Caco-2 (cell line): ENCODE measurements around the gene SEMA3A. TPM values are rescaled to one million over a fixed set of nuclear protein-coding genes. Genes with fewer than 3 reads are reported as not detected.

Source experiments
- BruUV-seq: library from RNA; stranded (reverse); fragments of 400-500 nt; replicated peaks from 2 replicates; lab custom pipeline; 2021; lab: Mats Ljungman, UMichigan
- CTCF ChIA-PET: fragments of 300-600 bp; sonication (Branson Sonifier 250); formaldehyde crosslinking; loops from one replicate; lab custom pipeline; 2022; ENCODE audit warnings: antibody characterized with exemption; lab: Charles Lee
- POLR2A ChIA-PET: fragments of 300-600 bp; sonication (Branson Sonifier 250); formaldehyde crosslinking; loops from one replicate; lab custom pipeline; 2022; ENCODE audit warnings: antibody characterized with exemption; lab: Charles Lee
- DNase-seq, 2 experiments: peaks; one replicate each; pipeline versions ENCODE4 v3.0.0 to v3.0.0-alpha.2; 2020 to 2022
- H3K27me3 ChIP-seq: replicated peaks from 2 replicates; pipeline ENCODE4 v1.6.0; 2011; ENCODE audit warnings: low read length; ENCODE audit not compliant: control insufficient read depth, insufficient read depth
- H3K36me3 ChIP-seq: 2 replicates; pipeline ENCODE4 v1.5.1; 2011; ENCODE audit warnings: low read length; ENCODE audit not compliant: control insufficient read depth, insufficient read depth
- H3K4me1 ChIP-seq: fragments of 250-450 bp; sonication (Bioruptor Pico); 2 replicates; pipeline ENCODE4 v1.5.1; 2020; ENCODE audit warnings: mild to moderate bottlenecking
- H3K4me3 ChIP-seq: 2 replicates; pipeline ENCODE4 v1.5.1; 2011; ENCODE audit warnings: low read depth, mild to moderate bottlenecking, control low read depth, low read length
- H3K9me3 ChIP-seq: fragments of 250-450 bp; sonication (Bioruptor Pico); 2 replicates; pipeline ENCODE4 v1.5.1; 2020; ENCODE audit warnings: mild to moderate bottlenecking, moderate library complexity
- H3K27ac Mint-ChIP-seq: one replicate; pipeline ENCODE4 v1.8.0; 2022; ENCODE audit warnings: mixed read lengths; ENCODE audit not compliant: unreplicated experiment
- H3K27me3 Mint-ChIP-seq: one replicate; pipeline ENCODE4 v1.8.0; 2022; ENCODE audit warnings: mixed read lengths; ENCODE audit not compliant: insufficient read depth, unreplicated experiment
- H3K36me3 Mint-ChIP-seq: one replicate; pipeline ENCODE4 v1.8.0; 2022; ENCODE audit warnings: mild to moderate bottlenecking, mixed read lengths; ENCODE audit not compliant: insufficient read depth, unreplicated experiment
- H3K4me1 Mint-ChIP-seq: one replicate; pipeline ENCODE4 v1.8.0; 2022; ENCODE audit warnings: low read depth, mixed read lengths; ENCODE audit not compliant: unreplicated experiment
- H3K4me3 Mint-ChIP-seq: one replicate; pipeline ENCODE4 v1.8.0; 2022; ENCODE audit warnings: mild to moderate bottlenecking, moderate library complexity, mixed read lengths; ENCODE audit not compliant: unreplicated experiment
- H3K9me3 Mint-ChIP-seq: one replicate; pipeline ENCODE4 v1.8.0; 2022; ENCODE audit warnings: mixed read lengths; ENCODE audit not compliant: unreplicated experiment
- CTCF ChIP-seq, 2 experiments: fragments of 200-600 bp in 1 of 2; IDR thresholded peaks; 1 replicate in 1 of 2; 2 replicates in 1 of 2; pipeline versions ENCODE4 v1.5.1 to v1.8.0; 2011 to 2022; ENCODE audit warnings: antibody characterized with exemption in 1 of 2, control low read depth in 1 of 2, inconsistent platforms in 1 of 2, low read depth in 1 of 2, low read length in 1 of 2, mild to moderate bottlenecking in 1 of 2, moderate library complexity in 1 of 2; ENCODE audit not compliant: insufficient read depth in 1 of 2, severe bottlenecking in 1 of 2, unreplicated experiment in 1 of 2
- intact Hi-C: fragments of 100-400 bp; cut with micrococcal nuclease; formaldehyde crosslinking; loops from one replicate; pipeline ENCODE4 v1.10.0; 2022; ENCODE audit not compliant: unreplicated experiment
- total RNA-seq: library from RNA; stranded (reverse); gene quantifications from 2 replicates; pipeline ENCODE4 v1.2.3, GENCODE V29; 2022

SEMA3A gene
- total RNA-seq, 1 experiment from 2014 or later, result 55.1 TPM

GRCh38 chr7:84002348-84002747 lies 192.2 kb downstream of the SEMA3A start:
- Histone ChIP-seq H3K27me3 (no peaks in the 10 kb centered on the region), H3K4me3 (no peak overlapping the region), H3K4me1 (peaks cover 18% of the 10 kb centered on the region), H3K36me3 (no peaks in the 10 kb centered on the region; the same call in 1 of the 2 replicates), H3K9me3 (no peaks in the 10 kb centered on the region)
- Mint-ChIP-seq H3K9me3 (no peaks in the 10 kb centered on the region), H3K4me3 (no peak overlapping the region), H3K27me3 (no peaks in the 10 kb centered on the region), H3K36me3 (peaks cover 41% of the 10 kb centered on the region), H3K4me1 (peaks cover 6% of the 10 kb centered on the region), H3K27ac (no peak overlapping the region)
- ChIA-PET POLR2A (no interaction called here), CTCF (no interaction called here)
- peak in 1 of 2 experiments; percentile 24 for DNase-seq
- TF ChIP-seq CTCF (IDR thresholded peaks at IDR 0.05; ENCODE audit: insufficient read depth in 1 of 2, low read depth in 1 of 2, low read length in 1 of 2, severe bottlenecking in 1 of 2, unreplicated experiment in 1 of 2), result no peak
- intact Hi-C loops, result loop anchor here (1.0 kb wide), 1 partner anchor 20 kb away; no protein-coding TSS in a partner anchor
- BruUV-seq, result no TSS peak

GRCh38 chr7:83996879-83997278 lies 197.7 kb downstream of the SEMA3A start:
- H3K4me3 ChIP-seq, result no peak overlapping the region
- DNase-seq, result no peak
- intact Hi-C loops, result no loop called here
- H3K36me3 ChIP-seq, result no peaks in the 10 kb centered on the region; the same call in 1 of the 2 replicates
- POLR2A ChIA-PET, result no interaction called here
- Mint-ChIP-seq H3K27me3 (no peaks in the 10 kb centered on the region), H3K9me3 (no peaks in the 10 kb centered on the region), H3K4me1 (no peaks in the 10 kb centered on the region), H3K27ac (no peak overlapping the region), H3K4me3 (no peak overlapping the region), H3K36me3 (peaks cover 56% of the 10 kb centered on the region)
- H3K27me3 ChIP-seq, result no peaks in the 10 kb centered on the region
- BruUV-seq, result no TSS peak
- TF ChIP-seq CTCF (IDR thresholded peaks at IDR 0.05; ENCODE audit: insufficient read depth in 1 of 2, low read depth in 1 of 2, low read length in 1 of 2, severe bottlenecking in 1 of 2, unreplicated experiment in 1 of 2), result no peak
- peaks cover 1% of the 10 kb centered on the region; the same call in 1 of the 2 replicates for H3K4me1 ChIP-seq
- H3K9me3 ChIP-seq, result no peaks in the 10 kb centered on the region
- CTCF ChIA-PET, result no interaction called here

- intact Hi-C loops, result no loop called here
- Histone ChIP-seq H3K27me3 (no peaks in the 10 kb centered on the region), H3K4me3 (no peak overlapping the region), H3K9me3 (no peaks in the 10 kb centered on the region), H3K4me1 (no peaks in the 10 kb centered on the region), H3K36me3 (no peaks in the 10 kb centered on the region; the same call in 1 of the 2 replicates)
- Mint-ChIP-seq H3K4me3 (no peak overlapping the region), H3K4me1 (no peaks in the 10 kb centered on the region), H3K9me3 (peaks cover 8% of the 10 kb centered on the region), H3K27me3 (no peaks in the 10 kb centered on the region), H3K36me3 (peaks cover 17% of the 10 kb centered on the region), H3K27ac (no peak overlapping the region)
- TF ChIP-seq CTCF (IDR thresholded peaks at IDR 0.05; ENCODE audit: insufficient read depth in 1 of 2, low read depth in 1 of 2, low read length in 1 of 2, severe bottlenecking in 1 of 2, unreplicated experiment in 1 of 2), result no peak
- ChIA-PET POLR2A (no interaction called here), CTCF (no interaction called here)
- DNase-seq, result no peak
- BruUV-seq, result no TSS peak
Observed at GRCh38 chr7:83987764-83988163, 206.8 kb downstream of the SEMA3A start.
